Chondrocyte (in vitro differentiated cells): ENCODE data around the gene TPMT. TPM values are rescaled to one million over a fixed set of nuclear protein-coding genes. Genes with fewer than 3 reads are reported as not detected.

ENCODE experiments used
- DNase-seq: peaks from one replicate; pipeline ENCODE4 v3.0.0; 2021; ENCODE audit warnings: mixed read lengths, low spot score
- H3K27ac Mint-ChIP-seq: one replicate; pipeline ENCODE4 v1.8.0; 2021; ENCODE audit warnings: mild to moderate bottlenecking, moderate library complexity, mixed read lengths; ENCODE audit not compliant: unreplicated experiment
- H3K27me3 Mint-ChIP-seq: 2 replicates; pipeline ENCODE4 v1.8.0; 2021; ENCODE audit warnings: low read depth, mixed read lengths
- H3K36me3 Mint-ChIP-seq: 2 replicates; pipeline ENCODE4 v1.8.0; 2021; ENCODE audit warnings: low read depth, mixed read lengths
- H3K4me1 Mint-ChIP-seq: 2 replicates; pipeline ENCODE4 v1.8.0; 2021; ENCODE audit warnings: low read depth, mild to moderate bottlenecking, mixed read lengths
- H3K4me3 Mint-ChIP-seq: one replicate; pipeline ENCODE4 v1.8.0; 2021; ENCODE audit warnings: mild to moderate bottlenecking, moderate library complexity, mixed read lengths; ENCODE audit not compliant: unreplicated experiment
- H3K9me3 Mint-ChIP-seq: 2 replicates; pipeline ENCODE4 v1.8.0; 2021; ENCODE audit warnings: low read depth, mixed read lengths
- total RNA-seq: library from RNA; stranded (reverse); gene quantifications from 3 replicates; pipeline ENCODE4 v1.2.1, GENCODE V29; 2021
- TF ChIP-seq, protein P1 (sequence below): fragments of 200-600 bp; sonication (generic); IDR thresholded peaks from 2 replicates; pipeline ENCODE4 v1.5.0; 2021; ENCODE audit warnings: antibody characterized with exemption, mild to moderate bottlenecking, moderate library complexity

TPMT gene
- total RNA-seq, 1 donor from 2014 or later = 6.7 TPM

DNA sequence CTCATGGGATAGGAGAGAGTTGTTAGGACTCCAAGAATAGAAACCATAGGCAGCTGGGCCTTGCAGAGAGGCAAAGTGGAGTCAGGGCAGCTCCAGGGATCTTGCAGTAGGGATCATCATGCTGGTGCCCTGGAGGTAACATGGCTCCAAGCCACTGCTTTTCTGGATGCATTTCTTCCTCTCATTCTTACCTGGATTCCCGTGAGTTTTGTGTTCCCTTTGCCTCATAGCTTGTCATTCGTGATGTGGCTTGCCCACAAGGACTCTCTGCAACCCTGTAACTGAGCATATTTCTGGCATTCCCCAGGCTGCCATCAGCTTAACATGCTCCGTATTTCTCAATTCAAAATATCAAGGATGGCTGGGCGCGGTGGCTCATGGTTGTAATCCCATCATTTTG is 37.7 kb downstream of the TPMT start:
- H3K4me1 Mint-ChIP-seq = peaks cover 3% of the 10 kb centered on the region
- no peaks in the 10 kb centered on the region for H3K27me3 Mint-ChIP-seq
- H3K36me3 Mint-ChIP-seq = no peaks in the 10 kb centered on the region
- peaks cover 3% of the 10 kb centered on the region for H3K9me3 Mint-ChIP-seq
- no peak overlapping the region for H3K27ac Mint-ChIP-seq
- DNase-seq = no peak
- H3K4me3 Mint-ChIP-seq = no peak overlapping the region
- TF ChIP-seq, protein P1, sequence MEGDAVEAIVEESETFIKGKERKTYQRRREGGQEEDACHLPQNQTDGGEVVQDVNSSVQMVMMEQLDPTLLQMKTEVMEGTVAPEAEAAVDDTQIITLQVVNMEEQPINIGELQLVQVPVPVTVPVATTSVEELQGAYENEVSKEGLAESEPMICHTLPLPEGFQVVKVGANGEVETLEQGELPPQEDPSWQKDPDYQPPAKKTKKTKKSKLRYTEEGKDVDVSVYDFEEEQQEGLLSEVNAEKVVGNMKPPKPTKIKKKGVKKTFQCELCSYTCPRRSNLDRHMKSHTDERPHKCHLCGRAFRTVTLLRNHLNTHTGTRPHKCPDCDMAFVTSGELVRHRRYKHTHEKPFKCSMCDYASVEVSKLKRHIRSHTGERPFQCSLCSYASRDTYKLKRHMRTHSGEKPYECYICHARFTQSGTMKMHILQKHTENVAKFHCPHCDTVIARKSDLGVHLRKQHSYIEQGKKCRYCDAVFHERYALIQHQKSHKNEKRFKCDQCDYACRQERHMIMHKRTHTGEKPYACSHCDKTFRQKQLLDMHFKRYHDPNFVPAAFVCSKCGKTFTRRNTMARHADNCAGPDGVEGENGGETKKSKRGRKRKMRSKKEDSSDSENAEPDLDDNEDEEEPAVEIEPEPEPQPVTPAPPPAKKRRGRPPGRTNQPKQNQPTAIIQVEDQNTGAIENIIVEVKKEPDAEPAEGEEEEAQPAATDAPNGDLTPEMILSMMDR = no peak

- TF ChIP-seq, protein P1 = no peak
- peaks cover 3% of the 10 kb centered on the region for H3K9me3 Mint-ChIP-seq
- no peaks in the 10 kb centered on the region for H3K4me1 Mint-ChIP-seq
- no peak overlapping the region for H3K4me3 Mint-ChIP-seq
- no peaks in the 10 kb centered on the region for H3K36me3 Mint-ChIP-seq
- H3K27me3 Mint-ChIP-seq = no peaks in the 10 kb centered on the region
- H3K27ac Mint-ChIP-seq = no peak overlapping the region
- DNase-seq = no peak
Observed at GRCh38 chr6:18115356-18115755, 39.5 kb downstream of the TPMT start.

- TF ChIP-seq, protein P1 = no peak
- no peak for DNase-seq
- Mint-ChIP-seq H3K4me3 (no peak overlapping the region), H3K4me1 (no peaks in the 10 kb centered on the region), H3K9me3 (peaks cover 13% of the 10 kb centered on the region), H3K27me3 (no peaks in the 10 kb centered on the region), H3K36me3 (peaks cover 4% of the 10 kb centered on the region), H3K27ac (no peak overlapping the region)
Observed at GRCh38 chr6:18110162-18110561, 44.7 kb downstream of the TPMT start.

DNA sequence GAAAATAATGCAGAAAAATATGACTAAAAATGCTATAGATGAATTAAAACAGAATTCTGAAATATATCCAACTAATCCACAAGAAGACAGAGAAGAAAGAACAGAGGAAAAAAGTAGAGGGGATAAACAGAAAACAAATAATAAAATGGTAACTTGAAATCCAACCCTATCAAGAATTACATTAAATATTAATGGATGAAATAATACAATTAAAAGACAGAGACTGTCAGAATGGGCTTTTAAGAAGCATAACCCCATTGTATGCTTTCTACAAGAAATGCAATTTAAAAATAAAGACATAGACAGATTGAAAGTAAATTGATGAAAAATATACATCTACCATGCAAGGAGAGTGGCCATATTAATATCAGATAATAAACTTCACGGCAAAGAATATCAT is 47.8 kb downstream of the TPMT start:
- H3K27ac Mint-ChIP-seq = no peak overlapping the region
- H3K36me3 Mint-ChIP-seq = peaks cover 4% of the 10 kb centered on the region
- no peaks in the 10 kb centered on the region for H3K27me3 Mint-ChIP-seq
- TF ChIP-seq, protein P1 = no peak
- H3K4me3 Mint-ChIP-seq = no peak overlapping the region
- H3K4me1 Mint-ChIP-seq = peaks cover 5% of the 10 kb centered on the region
- DNase-seq = no peak
- peaks cover 10% of the 10 kb centered on the region for H3K9me3 Mint-ChIP-seq

- H3K36me3 Mint-ChIP-seq = peaks cover 4% of the 10 kb centered on the region
- DNase-seq = no peak
- H3K4me3 Mint-ChIP-seq = no peak overlapping the region
- H3K4me1 Mint-ChIP-seq = peaks cover 15% of the 10 kb centered on the region
- TF ChIP-seq, protein P1 = no peak
- no peak overlapping the region for H3K27ac Mint-ChIP-seq
- peaks cover 10% of the 10 kb centered on the region for H3K9me3 Mint-ChIP-seq
- no peaks in the 10 kb centered on the region for H3K27me3 Mint-ChIP-seq
Observed at GRCh38 chr6:18102783-18103509, 51.9 kb downstream of the TPMT start.
